Endothelial cell (in vitro differentiated cells): ENCODE results near the gene DNASE2. TPM values are rescaled to one million over a fixed set of nuclear protein-coding genes. Genes with fewer than 3 reads are reported as not detected.

Source experiments
- DNase-seq: peaks from one replicate; pipeline ENCODE4 v3.0.0; 2021; ENCODE audit warnings: low spot score
- H3K27ac Mint-ChIP-seq: one replicate; pipeline ENCODE4 v1.8.0; 2021; ENCODE audit warnings: mixed read lengths, inconsistent platforms; ENCODE audit not compliant: unreplicated experiment
- H3K27me3 Mint-ChIP-seq: one replicate; pipeline ENCODE4 v1.8.0; 2021; ENCODE audit warnings: mild to moderate bottlenecking, moderate library complexity, mixed read lengths, inconsistent platforms; ENCODE audit not compliant: unreplicated experiment
- H3K36me3 Mint-ChIP-seq: one replicate; pipeline ENCODE4 v1.8.0; 2021; ENCODE audit warnings: mild to moderate bottlenecking, low read depth, mixed read lengths, inconsistent platforms; ENCODE audit not compliant: unreplicated experiment
- H3K4me1 Mint-ChIP-seq: one replicate; pipeline ENCODE4 v1.8.0; 2021; ENCODE audit warnings: mild to moderate bottlenecking, mixed read lengths, inconsistent platforms; ENCODE audit not compliant: unreplicated experiment
- H3K4me3 Mint-ChIP-seq: one replicate; pipeline ENCODE4 v1.8.0; 2021; ENCODE audit warnings: mild to moderate bottlenecking, mixed read lengths, inconsistent platforms; ENCODE audit not compliant: unreplicated experiment
- H3K9me3 Mint-ChIP-seq: one replicate; pipeline ENCODE4 v1.8.0; 2021; ENCODE audit warnings: mixed read lengths, inconsistent platforms; ENCODE audit not compliant: unreplicated experiment
- CTCF ChIP-seq: fragments of 200-600 bp; sonication (generic); IDR thresholded peaks from one replicate; pipeline ENCODE4 v1.5.0; 2021; ENCODE audit warnings: antibody characterized with exemption; ENCODE audit not compliant: unreplicated experiment
- total RNA-seq: library from RNA; stranded (reverse); fragmentation: NEBNext Ultra II Directional; extraction: Animal tissue kit (Norgen Biotek cat#: 25700); gene quantifications from one replicate; pipeline ENCODE4 v1.2.1, GENCODE V29; 2021; ENCODE audit not compliant: unreplicated experiment

Gene DNASE2
- total RNA-seq, 1 donor from 2014 or later, result 12.2 TPM

- Mint-ChIP-seq H3K4me3 (peak overlapping the region; percentile 10), H3K36me3 (peaks cover 9% of the 10 kb centered on the region), H3K27me3 (peaks cover 39% of the 10 kb centered on the region), H3K9me3 (no peaks in the 10 kb centered on the region), H3K4me1 (peaks cover 19% of the 10 kb centered on the region), H3K27ac (no peak overlapping the region)
- no peak for DNase-seq
- TF ChIP-seq CTCF, result no peak
These were observed 44.0 kb downstream of the DNASE2 start for GRCh38 chr19:12837225-12837624.

GRCh38 chr19:12836529-12836863 is 44.8 kb downstream of the DNASE2 start:
- peaks cover 41% of the 10 kb centered on the region for H3K27me3 Mint-ChIP-seq
- DNase-seq, result no peak
- no peaks in the 10 kb centered on the region for H3K9me3 Mint-ChIP-seq
- no peak for TF ChIP-seq CTCF
- no peak overlapping the region for H3K27ac Mint-ChIP-seq
- H3K4me1 Mint-ChIP-seq, result peaks cover 22% of the 10 kb centered on the region
- H3K36me3 Mint-ChIP-seq, result peaks cover 16% of the 10 kb centered on the region
- H3K4me3 Mint-ChIP-seq, result peak overlapping the region; percentile 72

GRCh38 chr19:12834976-12835757 is 46.1 kb downstream of the DNASE2 start:
- no peak for DNase-seq
- peaks cover 16% of the 10 kb centered on the region for H3K36me3 Mint-ChIP-seq
- H3K4me3 Mint-ChIP-seq, result no peak overlapping the region
- no peaks in the 10 kb centered on the region for H3K9me3 Mint-ChIP-seq
- peaks cover 38% of the 10 kb centered on the region for H3K27me3 Mint-ChIP-seq
- H3K27ac Mint-ChIP-seq, result no peak overlapping the region
- H3K4me1 Mint-ChIP-seq, result peaks cover 12% of the 10 kb centered on the region
- no peak for TF ChIP-seq CTCF

- peaks cover 38% of the 10 kb centered on the region for H3K27me3 Mint-ChIP-seq
These were observed 46.7 kb downstream of the DNASE2 start, which contains the start of gene RTBDN for GRCh38 chr19:12834566-12834943. TSS of gene RTBDN (minus strand) at chr19:12834579. CDS start at chr19:12829979, 4,600 bp downstream.

More at GRCh38 chr19:12834566-12834943, 46.7 kb downstream of the DNASE2 start, which contains the start of gene RTBDN:
- H3K4me1 Mint-ChIP-seq, result peaks cover 12% of the 10 kb centered on the region
- peak within 1 kb of the TSS; percentile 59 for H3K4me3 Mint-ChIP-seq
- no peak for TF ChIP-seq CTCF
- no peaks in the 10 kb centered on the region for H3K9me3 Mint-ChIP-seq
- DNase-seq, result no peak
- H3K36me3 Mint-ChIP-seq, result peaks cover 15% of the 10 kb centered on the region
- H3K27ac Mint-ChIP-seq, result no peak within 1 kb of the TSS
